Activated effector memory CD4-positive, alpha-beta T cell treated with Interleukin-2 at 50 U/mL for 16 hours (primary cell): Measurements from ENCODE around the gene EPHA6.
"Not testable (repeated sequence)": the region's sequence is repeated elsewhere in the genome, so short reads cannot be mapped to it uniquely, and the experiment has no call there.

Experiments used
- DNase-seq: peaks from one replicate; pipeline ENCODE4 v3.0.0-alpha.2; 2020

Gene EPHA6

GRCh38 chr3:97189835-97190234 is 375.4 kb downstream of the EPHA6 start:
- no peak for DNase-seq

DNA sequence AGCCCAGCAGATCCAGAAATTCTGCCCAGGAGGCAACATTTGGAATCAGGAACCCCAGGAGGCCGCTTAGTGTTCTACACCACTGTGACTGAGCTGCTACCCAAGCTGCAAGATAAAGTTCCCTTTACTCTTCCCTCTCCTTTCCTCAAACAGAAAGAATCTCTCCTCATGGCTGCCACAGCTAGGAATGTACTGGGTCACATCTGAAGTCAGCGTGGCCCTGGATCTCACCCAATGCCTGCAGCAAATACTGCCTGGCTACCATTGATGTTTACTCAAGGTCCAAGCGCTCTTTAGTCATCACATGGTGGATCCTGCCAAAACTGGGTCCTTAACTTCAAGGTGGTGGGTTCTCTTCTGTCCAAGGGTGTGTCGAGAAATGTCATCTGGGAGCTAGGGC is 382.7 kb downstream of the EPHA6 start:
- no peak for DNase-seq

DNA sequence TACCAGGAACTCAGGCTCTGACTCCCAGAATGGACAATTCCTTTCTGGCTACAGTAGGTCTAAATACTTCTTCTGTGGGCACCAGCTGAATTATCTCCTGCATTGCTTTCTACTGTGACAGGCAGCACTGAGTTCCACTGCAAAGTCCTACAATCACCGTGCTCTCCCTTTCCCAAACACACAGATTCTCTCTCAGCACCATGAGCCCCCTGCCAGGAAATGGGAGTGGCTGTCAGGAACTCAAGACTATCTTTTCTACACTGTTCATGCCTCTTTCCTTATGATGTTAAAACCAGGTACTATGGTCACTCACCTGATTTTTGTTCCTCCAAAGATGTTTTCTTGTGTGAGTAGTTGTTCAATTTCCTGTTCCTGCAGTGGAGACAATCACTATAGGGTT is 383.4 kb downstream of the EPHA6 start:
- DNase-seq, result no peak

DNA sequence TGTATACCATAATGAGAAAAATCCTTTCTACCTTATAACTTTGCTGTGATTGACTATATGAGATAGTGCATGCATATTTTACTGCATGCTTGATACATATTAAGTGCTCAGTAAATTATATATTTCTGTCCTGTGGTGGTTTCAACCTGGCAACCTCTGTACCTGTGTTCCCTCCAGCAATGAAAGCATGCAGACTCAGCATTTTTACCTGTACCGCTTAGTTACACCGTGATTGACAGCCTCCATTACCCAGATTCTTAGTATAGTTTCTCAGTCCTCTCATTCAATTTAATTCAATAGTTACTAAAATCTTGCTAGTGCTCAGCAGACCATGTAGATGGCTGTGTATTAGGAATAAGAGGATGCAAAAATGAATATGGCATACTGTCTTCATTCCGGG is 386.0 kb downstream of the EPHA6 start:
- no peak for DNase-seq

DNA sequence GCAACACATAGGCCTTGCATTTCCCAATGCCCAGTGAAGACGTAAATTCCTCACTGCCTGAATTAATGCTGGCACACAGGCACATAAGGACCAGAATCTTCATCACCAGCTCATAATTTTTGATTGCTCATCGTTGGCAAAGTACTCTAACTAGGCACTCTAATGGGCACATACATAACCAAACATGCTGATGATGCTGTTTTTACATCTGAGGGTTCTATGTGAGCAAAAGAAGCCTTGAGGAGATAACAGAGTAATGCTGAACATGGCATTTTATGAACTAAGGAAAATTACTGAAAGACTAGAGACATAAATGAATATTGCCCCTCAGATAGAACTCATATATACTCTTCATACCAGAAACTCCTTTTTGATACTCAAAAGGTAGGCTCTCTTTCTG is 387.4 kb downstream of the EPHA6 start:
- no peak for DNase-seq

DNA sequence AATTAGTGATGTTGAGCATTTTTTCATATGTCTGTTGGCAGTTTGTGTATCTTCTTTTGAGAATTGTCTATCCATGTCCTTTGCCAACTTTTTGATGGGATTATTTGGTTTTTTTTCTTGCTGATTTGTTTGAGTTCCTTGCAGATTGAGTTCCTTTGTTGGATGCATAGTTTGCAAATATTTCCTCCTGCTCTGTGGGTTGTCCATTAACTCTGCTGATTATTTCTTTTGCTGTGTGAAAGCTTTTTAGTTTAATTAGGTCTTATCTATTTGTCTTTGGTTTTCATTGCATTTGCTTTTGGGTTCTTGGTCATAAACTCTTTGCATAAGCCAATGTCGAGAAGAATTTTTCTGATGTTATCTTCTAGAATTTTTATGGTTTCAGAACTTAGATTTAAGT is 414.6 kb downstream of the EPHA6 start:
- DNase-seq, result no peak

- DNase-seq, result no peak
These were observed 416.1 kb downstream of the EPHA6 start for GRCh38 chr3:97230486-97230885.

- no peak for DNase-seq
These were observed 418.1 kb downstream of the EPHA6 start for GRCh38 chr3:97232393-97233034.

DNA sequence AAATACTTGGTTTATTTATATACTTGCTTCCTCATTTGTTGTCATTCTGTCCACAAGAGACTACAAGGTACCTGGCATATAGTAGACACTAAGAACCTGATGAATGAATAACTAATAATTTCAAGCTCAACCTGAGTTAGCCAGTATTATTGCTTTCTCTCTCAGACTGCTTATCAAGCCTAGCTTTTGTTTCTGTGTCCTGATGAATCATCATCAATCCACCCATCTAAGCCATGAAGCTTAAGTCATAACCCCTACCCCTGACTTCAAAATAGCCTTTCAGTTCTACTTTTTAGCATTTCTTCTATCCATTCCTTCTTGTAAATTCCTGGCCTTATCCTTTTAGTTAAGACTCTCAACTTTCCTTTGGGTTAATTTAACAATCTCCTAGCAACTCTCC is 420.8 kb downstream of the EPHA6 start:
- DNase-seq, result no peak

DNA sequence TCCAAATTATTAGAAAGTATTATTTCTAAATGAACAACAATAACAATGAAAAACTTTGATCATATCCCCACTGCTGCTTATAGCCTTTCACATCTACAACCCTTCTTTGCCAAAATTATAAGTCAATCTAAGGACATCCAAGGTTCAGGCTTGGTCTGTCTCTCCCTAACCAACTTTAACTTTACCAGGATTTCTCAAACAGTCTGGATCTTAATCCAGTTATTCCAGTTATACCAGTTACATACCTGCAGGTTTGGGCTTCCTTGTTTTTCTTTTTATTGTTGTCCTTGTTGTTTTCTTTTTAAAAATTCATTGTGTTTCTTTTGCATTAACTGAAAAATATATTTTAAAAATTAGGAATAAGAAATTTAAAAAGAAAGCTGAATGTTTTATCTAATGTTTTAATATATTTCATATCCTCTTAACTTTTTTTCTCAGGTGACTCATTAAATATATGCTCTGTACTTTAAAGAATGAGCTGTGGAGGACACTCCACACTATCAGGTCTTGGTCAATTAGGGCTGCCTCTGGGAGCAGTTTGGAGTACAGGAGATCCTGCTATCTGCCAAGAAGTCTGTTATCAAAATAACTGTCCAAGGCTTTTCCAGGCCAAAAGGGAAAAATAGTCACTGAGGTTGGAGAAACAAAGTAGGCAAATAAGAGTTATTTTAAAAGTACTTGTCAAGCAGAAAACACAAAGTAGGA is 421.4 kb downstream of the EPHA6 start:
- DNase-seq, result no peak

DNA sequence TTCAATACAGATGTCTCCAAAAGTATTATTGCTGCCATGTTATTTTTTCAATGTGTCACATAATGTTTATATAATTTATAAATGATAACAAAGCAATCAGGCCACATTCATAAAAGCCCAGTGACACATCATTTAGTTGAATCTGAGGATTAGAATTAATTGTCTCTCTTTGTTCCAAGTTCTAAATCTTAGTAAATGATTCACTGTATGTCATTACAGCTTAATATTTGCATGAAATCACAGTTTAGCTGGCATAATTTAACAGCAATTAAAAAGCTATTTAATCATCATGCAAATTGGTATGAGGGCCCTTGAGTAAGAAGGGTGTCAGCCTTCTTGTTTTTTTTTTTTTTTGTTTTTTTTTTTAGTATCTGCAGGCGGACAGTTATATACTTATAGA is 427.0 kb downstream of the EPHA6 start:
- DNase-seq, result no peak

GRCh38 chr3:97245201-97245910 is 431.0 kb downstream of the EPHA6 start:
- DNase-seq, result no peak

DNA sequence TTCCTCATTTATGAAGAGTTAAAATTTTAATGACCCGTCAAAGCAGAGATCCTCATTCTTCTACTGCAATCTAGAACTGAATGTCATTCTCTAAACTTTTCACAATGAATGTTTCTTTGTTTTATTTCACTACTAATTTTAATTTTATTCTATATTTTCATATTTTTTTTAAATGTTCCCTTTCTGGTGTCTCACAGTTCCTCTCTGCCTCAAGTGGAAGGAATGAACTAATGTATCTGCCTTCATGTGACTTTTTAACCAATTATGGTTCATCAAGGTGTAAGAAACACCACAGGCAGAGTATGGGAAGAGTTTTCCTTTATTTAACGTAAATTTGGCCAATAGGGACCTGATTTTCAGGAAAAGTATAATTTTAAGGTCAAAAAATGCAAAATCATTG is 441.7 kb downstream of the EPHA6 start:
- no peak for DNase-seq

DNA sequence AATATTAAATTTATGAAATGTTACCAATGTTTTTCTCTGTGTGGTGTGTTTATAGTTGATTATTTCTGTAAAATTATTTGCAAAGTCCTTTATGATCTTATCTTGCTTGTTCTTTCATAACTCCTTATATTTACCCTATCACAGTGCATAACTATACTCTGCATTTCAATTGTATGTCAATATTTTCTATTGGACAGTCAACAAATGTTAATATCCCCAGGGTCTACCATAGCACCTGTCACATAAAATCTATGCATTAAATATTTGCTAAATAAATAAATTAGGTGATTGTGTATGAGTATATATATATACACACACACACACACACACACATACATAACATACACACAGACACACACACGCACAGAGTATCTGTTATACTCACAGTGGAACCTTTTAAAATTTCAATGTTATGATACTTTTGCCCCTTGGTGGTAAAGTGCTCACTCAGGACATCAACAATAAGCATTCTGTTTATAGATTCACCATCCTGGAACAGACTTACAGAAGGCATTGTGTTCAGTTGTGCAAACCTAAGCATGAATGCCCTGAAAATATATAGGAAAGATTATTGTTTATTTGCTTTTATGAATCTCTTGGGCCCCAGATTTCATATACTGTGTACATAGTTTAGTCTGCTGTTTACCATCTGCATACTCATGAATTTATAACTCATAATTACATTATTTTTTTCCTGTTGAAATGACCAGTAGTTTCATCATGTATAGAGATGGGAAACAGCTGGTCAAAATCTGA is 443.7 kb downstream of the EPHA6 start:
- DNase-seq, result no peak

GRCh38 chr3:97259263-97259662 is 444.9 kb downstream of the EPHA6 start:
- no peak for DNase-seq

DNA sequence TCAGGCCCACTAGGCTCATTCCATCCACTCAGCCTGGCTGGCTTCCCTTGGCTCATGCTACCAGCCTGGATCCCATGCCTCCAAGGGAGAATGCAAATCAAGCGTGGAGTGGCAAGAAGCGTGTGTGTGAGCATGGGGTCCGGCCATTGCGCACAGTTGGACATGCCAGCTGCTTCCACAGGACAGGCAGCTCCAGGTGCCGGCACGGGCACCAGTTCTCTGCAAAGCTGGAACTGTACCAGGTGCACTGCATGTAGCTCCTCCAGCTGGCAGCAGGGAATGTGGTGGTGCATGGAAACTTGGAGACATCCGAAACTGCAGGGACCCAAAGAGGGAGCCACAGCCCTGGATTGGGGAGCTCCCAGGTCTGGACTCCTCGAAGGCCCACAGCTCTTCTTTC is 449.8 kb downstream of the EPHA6 start:
- no peak for DNase-seq

- DNase-seq, result no peak
These were observed 451.0 kb downstream of the EPHA6 start for GRCh38 chr3:97265237-97266005.

- DNase-seq, result no peak
These were observed 454.8 kb downstream of the EPHA6 start for GRCh38 chr3:97269202-97269601.

- not testable (repeated sequence) for DNase-seq
These were observed 462.6 kb downstream of the EPHA6 start for GRCh38 chr3:97276879-97277550.

DNA sequence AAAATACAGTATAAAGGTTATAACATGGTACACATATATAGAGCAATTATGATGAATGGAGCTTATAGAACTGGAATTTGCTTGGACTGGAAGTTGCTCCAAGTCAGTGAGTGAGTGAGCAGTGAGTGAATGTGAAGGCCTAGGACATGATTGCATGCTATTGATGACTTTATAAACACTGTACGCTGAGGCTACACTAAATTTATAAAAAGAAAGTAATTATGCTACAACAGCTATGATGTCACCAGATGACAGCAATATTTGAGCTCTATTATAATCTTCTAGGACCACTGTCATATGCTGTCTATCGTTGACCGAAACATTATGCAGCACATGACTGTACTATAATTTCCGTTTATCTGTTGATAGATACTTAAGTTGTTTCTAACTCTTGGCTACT is 463.3 kb downstream of the EPHA6 start:
- no peak for DNase-seq

DNA sequence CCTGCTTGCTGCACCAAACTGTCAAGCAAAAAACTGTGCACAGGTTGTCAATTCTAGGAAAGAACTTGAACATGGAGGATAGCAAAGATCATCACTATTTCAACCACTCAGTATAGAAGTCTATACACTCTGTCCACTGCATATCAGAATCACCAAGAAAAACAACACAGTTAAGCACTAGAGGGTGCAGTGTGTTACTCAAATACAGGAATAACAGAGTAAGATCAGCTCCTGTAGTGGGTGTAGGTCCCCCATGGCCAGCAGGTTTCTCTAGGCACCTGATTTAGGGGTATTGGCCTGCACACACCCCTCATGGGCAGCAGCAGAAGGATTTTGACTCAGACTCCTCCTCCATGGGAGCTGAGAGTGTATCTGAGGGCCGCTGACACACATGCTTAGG is 464.1 kb downstream of the EPHA6 start:
- DNase-seq, result no peak

DNA sequence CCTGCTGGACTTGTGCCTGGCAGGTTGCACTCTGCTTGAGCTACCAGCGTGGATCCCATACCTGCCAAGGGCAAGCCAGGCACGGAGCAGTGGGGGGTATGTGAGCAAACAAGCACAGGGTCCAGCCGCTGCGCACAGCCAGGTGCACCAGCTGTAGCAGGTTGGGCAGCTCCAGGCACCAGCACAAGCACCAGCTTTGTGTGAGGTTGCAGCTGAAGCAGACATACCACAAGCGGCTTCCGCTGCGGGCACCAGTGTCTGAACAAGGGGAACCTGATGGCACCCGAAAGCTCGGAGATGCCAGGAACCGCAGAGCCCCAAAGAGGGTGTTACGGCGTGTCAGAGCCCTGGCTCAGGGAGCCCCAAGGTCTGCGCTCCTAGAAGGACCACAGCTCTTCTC is 477.5 kb downstream of the EPHA6 start:
- no peak for DNase-seq
